Gastroesophageal sphincter (tissue), 4 donors: ENCODE data around the gene MX2. TPM values are rescaled to one million over a fixed set of nuclear protein-coding genes. Genes with fewer than 3 reads are reported as not detected.
A peak's percentile ranks its signal among the peaks of the same experiment; 100 is the strongest.

ENCODE experiments used
- ATAC-seq: fragments of 150-250 bp; one replicate; pipeline ENCODE4 v1.9.1; 2016; ENCODE audit warnings: mild to moderate bottlenecking, moderate library complexity
- H3K27ac ChIP-seq, 4 donors: fragments of 200-600 bp; sonication (generic) in 3 of 4; 1 replicate in 3 of 4; 2 replicates in 1 of 4; pipeline ENCODE4 v1.5.1; 2016 to 2019
- H3K27me3 ChIP-seq: fragments of 200-600 bp; sonication (generic); one replicate; pipeline ENCODE4 v1.5.1; 2019
- H3K36me3 ChIP-seq, 2 donors: fragments of 200-600 bp; sonication (generic); one replicate each; pipeline ENCODE4 v1.5.1; 2019; ENCODE audit warnings: control low read depth in 1 of 2
- H3K4me1 ChIP-seq, 3 donors: fragments of 200-600 bp; sonication (generic); 1 replicate in 2 of 3; 2 replicates in 1 of 3; pipeline ENCODE4 v1.5.1; 2016 to 2019; ENCODE audit warnings: control low read depth in 2 of 3
- H3K4me3 ChIP-seq, 2 donors: fragments of 200-600 bp; sonication (generic); one replicate each; pipeline ENCODE4 v1.5.1; 2019; ENCODE audit warnings: mild to moderate bottlenecking in 1 of 2, moderate library complexity in 1 of 2
- H3K9me3 ChIP-seq, 3 donors: fragments of 200-600 bp; sonication (generic); one replicate each; pipeline ENCODE4 v1.5.1; 2017 to 2019; ENCODE audit warnings: control low read depth in 2 of 3
- EP300 ChIP-seq: sonication (generic); formaldehyde crosslinking; IDR thresholded peaks from one replicate; pipeline ENCODE4 v1.6.1; 2017; ENCODE audit warnings: antibody characterized with exemption, mild to moderate bottlenecking
- POLR2A ChIP-seq, 2 donors: fragments of 450-650 bp; IDR thresholded peaks; one replicate each; pipeline ENCODE4 v1.6.1; 2017; ENCODE audit warnings: antibody characterized with exemption in 2 of 2, mild to moderate bottlenecking in 2 of 2, moderate library complexity in 1 of 2
- POLR2AphosphoS5 ChIP-seq: sonication (generic); formaldehyde crosslinking; IDR thresholded peaks from one replicate; pipeline ENCODE4 v1.6.1; 2017; ENCODE audit warnings: antibody characterized with exemption
- WGBS, 2 donors: methylation state at CpG; one replicate each; pipeline ENCODE4 v1.1.5; 2018; ENCODE audit warnings: low coverage in 1 of 2; 5-methylcytosine and 5-hydroxymethylcytosine counted together
- total RNA-seq, 4 donors: library from RNA; depleted of rRNA; stranded (reverse); fragments of >200 nt; gene quantifications; one replicate each; pipeline ENCODE4 v1.1.0, GENCODE V29; 2016
- TF ChIP-seq, protein P1 (sequence below), 4 experiments: fragments of 200-600 bp in 2 of 4; fragments of 450-650 bp in 2 of 4; sonication (generic) in 1 of 4; IDR thresholded peaks; one replicate each; pipeline ENCODE4 v1.5.1; 2017 to 2019; ENCODE audit warnings: antibody characterized with exemption in 4 of 4, mild to moderate bottlenecking in 2 of 4, moderate library complexity in 2 of 4

The MX2 gene
- total RNA-seq, 4 donors from 2014 or later: 7.3 to 16.3 (median 11.2) TPM

DNA sequence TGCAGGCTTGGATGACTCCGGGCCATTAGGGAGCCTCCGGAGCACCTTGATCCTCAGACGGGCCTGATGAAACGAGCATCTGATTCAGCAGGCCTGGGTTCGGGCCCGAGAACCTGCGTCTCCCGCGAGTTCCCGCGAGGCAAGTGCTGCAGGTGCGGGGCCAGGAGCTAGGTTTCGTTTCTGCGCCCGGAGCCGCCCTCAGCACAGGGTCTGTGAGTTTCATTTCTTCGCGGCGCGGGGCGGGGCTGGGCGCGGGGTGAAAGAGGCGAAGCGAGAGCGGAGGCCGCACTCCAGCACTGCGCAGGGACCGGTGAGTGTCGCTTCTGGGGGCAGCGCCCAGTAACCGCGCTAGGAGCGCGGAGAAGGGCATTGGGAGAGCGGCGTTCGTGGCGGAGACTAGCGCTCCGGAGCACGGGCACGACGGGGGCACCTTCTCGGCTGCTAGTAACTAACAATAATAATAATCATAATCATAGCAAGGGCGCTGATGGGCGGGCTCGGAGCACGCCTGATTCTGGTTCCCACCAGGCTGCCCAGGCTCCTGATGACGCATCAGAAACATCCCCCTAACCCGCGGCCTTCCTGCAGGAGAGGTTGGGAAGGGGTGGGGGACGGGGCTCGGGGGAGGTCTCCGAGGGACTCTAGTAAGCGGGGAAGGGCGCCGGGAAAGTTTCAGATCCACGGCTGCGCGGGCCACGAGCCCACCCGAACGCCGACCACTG lies 64.3 kb downstream of the MX2 start, which contains the start of gene MX1:
TSS of gene MX1 (plus strand) at position 286 of the 722 bp plus-strand sequence. CDS start 5,832 bp downstream, outside the sequence.
- Histone ChIP-seq H3K36me3 (peaks cover 0 to 35% of the 10 kb centered on the region in 2 donors), H3K27ac (peak within 1 kb of the TSS in 3 of 4 donors; percentile 49 to 80 (median 78)), H3K9me3 (no peaks in the 10 kb centered on the region), H3K27me3 (no peaks in the 10 kb centered on the region), H3K4me3 (peak within 1 kb of the TSS; percentile 43 to 79), H3K4me1 (peaks cover 0 to 51% (median 0%) of the 10 kb centered on the region in 3 donors)
- 10% methylated on average over 6 of the region's 65 CpGs; no CpG with 5 or more reads in 1 of the 2 donors for WGBS, 2 donors
- peak; percentile 89 for ATAC-seq
- TF ChIP-seq EP300 (no peak), POLR2AphosphoS5 (peak; percentile 79), POLR2A (IDR thresholded peaks at IDR 0.05) (peak; percentile 68 to 72)
- TF ChIP-seq, protein P1, sequence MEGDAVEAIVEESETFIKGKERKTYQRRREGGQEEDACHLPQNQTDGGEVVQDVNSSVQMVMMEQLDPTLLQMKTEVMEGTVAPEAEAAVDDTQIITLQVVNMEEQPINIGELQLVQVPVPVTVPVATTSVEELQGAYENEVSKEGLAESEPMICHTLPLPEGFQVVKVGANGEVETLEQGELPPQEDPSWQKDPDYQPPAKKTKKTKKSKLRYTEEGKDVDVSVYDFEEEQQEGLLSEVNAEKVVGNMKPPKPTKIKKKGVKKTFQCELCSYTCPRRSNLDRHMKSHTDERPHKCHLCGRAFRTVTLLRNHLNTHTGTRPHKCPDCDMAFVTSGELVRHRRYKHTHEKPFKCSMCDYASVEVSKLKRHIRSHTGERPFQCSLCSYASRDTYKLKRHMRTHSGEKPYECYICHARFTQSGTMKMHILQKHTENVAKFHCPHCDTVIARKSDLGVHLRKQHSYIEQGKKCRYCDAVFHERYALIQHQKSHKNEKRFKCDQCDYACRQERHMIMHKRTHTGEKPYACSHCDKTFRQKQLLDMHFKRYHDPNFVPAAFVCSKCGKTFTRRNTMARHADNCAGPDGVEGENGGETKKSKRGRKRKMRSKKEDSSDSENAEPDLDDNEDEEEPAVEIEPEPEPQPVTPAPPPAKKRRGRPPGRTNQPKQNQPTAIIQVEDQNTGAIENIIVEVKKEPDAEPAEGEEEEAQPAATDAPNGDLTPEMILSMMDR (IDR thresholded peaks at IDR 0.05): peak in 1 of 4 experiments; percentile 8

DNA sequence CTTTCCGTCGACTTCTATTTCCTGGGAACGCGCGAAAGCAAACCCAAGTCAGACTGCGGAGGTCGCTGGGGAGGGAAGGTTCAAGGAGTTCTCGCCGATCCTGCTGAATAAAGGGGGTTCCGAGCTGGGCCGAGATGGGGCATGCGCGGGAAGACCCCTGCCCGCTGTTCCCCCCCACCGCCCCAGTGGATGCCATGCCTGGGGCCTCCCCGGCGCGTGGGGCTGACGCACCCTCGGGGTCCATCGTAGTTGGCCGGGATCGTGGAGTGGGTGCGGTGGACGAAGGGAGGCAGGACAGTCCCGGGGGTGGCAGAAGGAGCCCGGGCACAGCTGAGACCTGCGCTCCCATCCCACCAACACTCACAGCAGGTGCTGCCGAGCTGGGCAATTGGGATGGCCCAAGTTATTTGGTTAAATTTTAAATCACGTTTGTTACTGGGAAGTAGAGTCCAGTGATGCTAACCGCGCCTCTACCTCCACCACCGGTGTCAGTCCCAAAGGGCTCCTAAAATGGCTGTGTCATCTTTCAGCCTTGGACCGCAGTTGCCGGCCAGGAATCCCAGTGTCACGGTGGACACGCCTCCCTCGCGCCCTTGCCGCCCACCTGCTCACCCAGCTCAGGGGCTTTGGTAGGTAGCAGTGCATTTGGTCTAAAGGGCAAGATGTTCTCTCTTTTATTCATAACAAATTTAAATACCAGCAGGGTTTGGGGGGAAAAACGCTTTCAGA lies 65.0 kb downstream of the MX2 start:
- WGBS, 2 donors: 47 to 93% methylated on average over 1 to 3 of the region's 41 CpGs
- ATAC-seq: peak; percentile 47
- no peaks in the 10 kb centered on the region for H3K9me3 ChIP-seq
- peaks cover 0 to 42% of the 10 kb centered on the region in 2 donors for H3K36me3 ChIP-seq
- H3K4me3 ChIP-seq: peak overlapping the region; percentile 43 to 79
- H3K4me1 ChIP-seq: peaks cover 0 to 46% (median 0%) of the 10 kb centered on the region in 3 donors
- peak overlapping the region in 3 of 4 donors; percentile 49 to 80 (median 78) for H3K27ac ChIP-seq
- TF ChIP-seq, protein P1 (IDR thresholded peaks at IDR 0.05): no peak
- no peak for TF ChIP-seq POLR2A (IDR thresholded peaks at IDR 0.05)
- TF ChIP-seq POLR2AphosphoS5: no peak
- no peaks in the 10 kb centered on the region for H3K27me3 ChIP-seq

DNA sequence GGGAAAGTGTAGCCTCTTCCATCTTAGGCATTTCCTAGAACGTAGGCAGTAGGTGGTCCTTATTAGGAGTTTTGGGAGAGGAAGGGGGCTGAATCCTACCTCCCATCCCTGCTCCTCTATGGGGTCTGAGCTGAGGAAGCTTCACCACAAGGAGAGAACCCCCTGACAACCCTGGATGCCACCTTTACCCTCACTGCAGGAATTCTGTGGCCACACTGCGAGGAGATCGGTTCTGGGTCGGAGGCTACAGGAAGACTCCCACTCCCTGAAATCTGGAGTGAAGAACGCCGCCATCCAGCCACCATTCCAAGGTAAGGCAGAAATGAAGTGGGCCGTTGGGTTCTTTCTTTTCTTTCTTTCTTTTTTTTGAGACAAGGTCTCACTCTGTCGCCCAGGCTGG lies 65.7 kb downstream of the MX2 start:
- Histone ChIP-seq H3K27me3 (no peaks in the 10 kb centered on the region), H3K4me1 (peaks cover 0 to 39% (median 0%) of the 10 kb centered on the region in 3 donors), H3K36me3 (peaks cover 0 to 49% of the 10 kb centered on the region in 2 donors), H3K9me3 (no peaks in the 10 kb centered on the region), H3K4me3 (peak overlapping the region in 1 of 2 donors; percentile 79), H3K27ac (peak overlapping the region in 1 of 4 donors; percentile 78)
- WGBS, 2 donors: 98 to 100% methylated on average over 7 to 8 of the region's 8 CpGs
- TF ChIP-seq, protein P1 (IDR thresholded peaks at IDR 0.05): no peak
- TF ChIP-seq POLR2A (IDR thresholded peaks at IDR 0.05) (no peak), POLR2AphosphoS5 (no peak), EP300 (no peak)
- no peak for ATAC-seq

DNA sequence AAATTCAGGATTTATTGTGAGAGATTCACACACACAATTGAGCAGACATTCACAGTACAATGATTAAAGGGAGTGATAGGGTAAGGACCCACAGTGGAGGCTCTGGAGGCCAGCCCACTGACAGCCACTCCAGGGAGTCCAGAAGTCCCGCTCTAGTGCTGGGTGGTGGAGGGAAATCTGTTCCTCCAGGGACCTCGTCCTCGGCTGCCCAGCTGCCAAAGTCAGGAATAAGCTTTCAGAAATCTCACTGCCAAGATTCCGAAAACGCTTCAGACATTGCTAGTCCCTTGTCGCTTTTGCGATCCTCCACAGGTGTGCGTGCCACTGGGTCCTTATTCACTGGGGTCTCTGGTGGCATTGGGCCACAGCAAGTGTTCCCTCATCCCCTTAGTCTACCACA lies 66.5 kb downstream of the MX2 start:
- H3K27me3 ChIP-seq: no peaks in the 10 kb centered on the region
- no peaks in the 10 kb centered on the region for H3K9me3 ChIP-seq
- TF ChIP-seq POLR2AphosphoS5 (no peak), EP300 (no peak), POLR2A (IDR thresholded peaks at IDR 0.05) (no peak)
- TF ChIP-seq, protein P1 (IDR thresholded peaks at IDR 0.05): no peak
- H3K27ac ChIP-seq: no peak overlapping the region
- H3K4me1 ChIP-seq: peaks cover 0 to 39% (median 0%) of the 10 kb centered on the region in 3 donors
- peaks cover 0 to 57% of the 10 kb centered on the region in 2 donors for H3K36me3 ChIP-seq
- WGBS, 2 donors: 92 to 94% methylated on average over 6 to 8 of the region's 8 CpGs
- no peak overlapping the region for H3K4me3 ChIP-seq
- ATAC-seq: no peak
